GM12864 (cell line): ENCODE measurements around the gene IL32.
A peak's percentile ranks its signal among the peaks of the same experiment; 100 is the strongest.

Experiments used
- DNase-seq: peaks from one replicate; pipeline ENCODE4 v3.0.0-alpha.2; 2011; ENCODE audit warnings: low read depth
- H3K4me3 ChIP-seq: 2 replicates; pipeline ENCODE4 v1.5.1; 2011; ENCODE audit warnings: mild to moderate bottlenecking, low read depth, low read length, control low read depth
- TF ChIP-seq, protein P1 (sequence below): IDR thresholded peaks from 2 replicates; pipeline ENCODE4 v1.5.1; 2011; ENCODE audit warnings: low read depth, mild to moderate bottlenecking, moderate library complexity, low read length, control low read depth, inconsistent platforms; ENCODE audit errors: missing control alignments

IL32 gene

GRCh38 chr16:3086596-3087242, 21.3 kb downstream of the IL32 start:
- TF ChIP-seq, protein P1, sequence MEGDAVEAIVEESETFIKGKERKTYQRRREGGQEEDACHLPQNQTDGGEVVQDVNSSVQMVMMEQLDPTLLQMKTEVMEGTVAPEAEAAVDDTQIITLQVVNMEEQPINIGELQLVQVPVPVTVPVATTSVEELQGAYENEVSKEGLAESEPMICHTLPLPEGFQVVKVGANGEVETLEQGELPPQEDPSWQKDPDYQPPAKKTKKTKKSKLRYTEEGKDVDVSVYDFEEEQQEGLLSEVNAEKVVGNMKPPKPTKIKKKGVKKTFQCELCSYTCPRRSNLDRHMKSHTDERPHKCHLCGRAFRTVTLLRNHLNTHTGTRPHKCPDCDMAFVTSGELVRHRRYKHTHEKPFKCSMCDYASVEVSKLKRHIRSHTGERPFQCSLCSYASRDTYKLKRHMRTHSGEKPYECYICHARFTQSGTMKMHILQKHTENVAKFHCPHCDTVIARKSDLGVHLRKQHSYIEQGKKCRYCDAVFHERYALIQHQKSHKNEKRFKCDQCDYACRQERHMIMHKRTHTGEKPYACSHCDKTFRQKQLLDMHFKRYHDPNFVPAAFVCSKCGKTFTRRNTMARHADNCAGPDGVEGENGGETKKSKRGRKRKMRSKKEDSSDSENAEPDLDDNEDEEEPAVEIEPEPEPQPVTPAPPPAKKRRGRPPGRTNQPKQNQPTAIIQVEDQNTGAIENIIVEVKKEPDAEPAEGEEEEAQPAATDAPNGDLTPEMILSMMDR: no peak
- no peak for DNase-seq
- no peak overlapping the region for H3K4me3 ChIP-seq

DNA sequence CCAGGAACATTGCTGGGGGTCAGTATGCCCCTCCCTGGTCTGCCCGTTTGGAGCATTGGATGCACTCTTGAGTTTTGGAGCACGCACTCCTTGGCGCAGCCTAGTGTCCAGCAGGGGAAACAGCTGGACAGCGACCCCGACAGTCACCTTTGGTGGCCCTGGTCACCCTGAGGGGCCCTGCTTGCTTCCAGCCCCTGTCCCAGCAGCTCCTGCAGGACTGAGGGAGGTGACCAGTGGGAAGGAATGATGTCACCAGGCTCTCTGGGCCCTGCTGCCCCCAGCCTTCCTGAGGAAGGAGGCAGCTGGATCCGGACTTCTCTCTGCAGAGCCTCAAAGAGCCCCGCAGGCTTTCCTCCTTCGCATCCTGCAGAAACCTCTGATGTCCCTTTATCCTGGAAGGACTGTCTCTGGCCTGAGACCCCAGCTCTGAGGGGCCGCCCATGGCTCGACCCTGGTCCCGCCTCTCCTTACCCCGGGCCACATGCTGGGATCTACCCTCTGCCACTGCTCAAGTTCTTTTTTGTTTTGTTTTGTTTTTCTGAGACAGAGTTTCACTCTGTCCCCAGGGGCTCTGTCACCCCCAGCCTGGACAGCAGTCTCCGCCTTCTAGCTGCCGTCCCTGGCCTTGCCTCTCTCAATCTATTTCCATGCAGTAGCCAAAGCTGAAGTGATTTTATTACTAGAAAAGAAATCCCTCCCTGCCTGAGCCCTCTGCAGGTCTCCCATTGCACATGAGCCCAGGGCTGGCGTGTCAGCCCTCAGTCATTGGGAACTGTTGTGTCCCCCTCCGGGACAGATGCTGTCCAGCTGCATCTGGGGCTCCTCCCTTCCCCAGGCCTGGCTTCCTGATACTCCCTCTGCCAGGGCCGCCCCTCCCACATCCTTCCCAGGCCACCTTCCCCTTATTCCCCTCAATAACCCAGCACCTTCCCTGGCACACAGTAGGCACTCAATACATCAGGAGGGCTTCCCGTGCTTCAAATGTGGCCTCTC, 22.1 kb downstream of the IL32 start:
- no peak for DNase-seq
- H3K4me3 ChIP-seq: no peak overlapping the region
- TF ChIP-seq, protein P1: peak; percentile 32

- no peak for DNase-seq
- no peak overlapping the region for H3K4me3 ChIP-seq
- TF ChIP-seq, protein P1: no peak
These were observed 23.0 kb downstream of the IL32 start for GRCh38 chr16:3088450-3088849.

DNA sequence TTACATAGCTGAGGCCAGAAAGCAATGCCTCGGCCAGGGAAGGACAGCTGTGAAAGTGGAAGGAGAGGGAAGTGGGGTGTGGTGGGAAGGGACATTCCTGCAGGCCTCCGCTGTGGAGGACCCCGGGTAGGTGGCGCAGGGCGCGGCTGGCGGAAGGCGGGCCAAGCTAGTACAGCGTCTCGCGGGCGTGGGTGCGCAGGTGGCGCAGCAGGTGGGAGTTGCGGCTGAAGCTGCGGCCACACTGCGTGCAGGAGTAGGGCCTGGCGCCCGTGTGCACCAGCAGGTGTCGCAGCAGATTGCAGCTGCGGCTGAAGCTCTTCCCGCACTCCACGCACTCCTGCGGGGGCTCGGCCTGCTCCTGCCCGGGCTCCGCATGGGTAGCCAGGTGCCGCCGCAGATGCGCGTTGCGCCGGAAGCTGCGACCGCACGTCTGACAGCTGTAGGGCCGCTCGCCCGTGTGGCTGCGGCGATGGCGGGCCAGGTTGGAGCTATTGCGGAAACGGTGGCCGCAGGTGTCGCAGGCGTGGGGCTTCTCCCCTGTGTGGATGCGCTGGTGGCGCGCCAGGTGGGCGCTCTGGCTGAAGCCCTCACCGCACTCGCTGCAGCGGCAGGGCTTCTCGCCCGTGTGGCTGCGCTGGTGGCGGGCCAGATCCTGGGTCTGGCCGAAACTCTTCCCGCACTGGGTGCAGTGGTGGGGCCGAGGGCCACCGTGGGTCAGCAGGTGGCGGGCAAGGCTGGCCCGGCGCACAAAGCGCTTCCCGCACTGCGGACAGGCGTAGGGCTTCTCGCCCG, 23.7 kb downstream of the IL32 start:
- no peak for DNase-seq
- TF ChIP-seq, protein P1: no peak
- no peak overlapping the region for H3K4me3 ChIP-seq

- TF ChIP-seq, protein P1: no peak
- DNase-seq: no peak
- no peak overlapping the region for H3K4me3 ChIP-seq
These were observed 24.5 kb downstream of the IL32 start for GRCh38 chr16:3089717-3090592.

- DNase-seq: no peak
- TF ChIP-seq, protein P1: no peak
- H3K4me3 ChIP-seq: no peak overlapping the region
These were observed 26.1 kb downstream of the IL32 start for GRCh38 chr16:3091551-3091950.
